Mesothelial cell of epicardium (in vitro differentiated cells): Measurements from ENCODE around the gene IFT122. TPM values are rescaled to one million over a fixed set of nuclear protein-coding genes. Genes with fewer than 3 reads are reported as not detected.

ENCODE experiments used
- DNase-seq, 2 experiments: peaks; one replicate each; pipeline ENCODE4 v3.0.0; 2021; ENCODE audit warnings: low spot score in 2 of 2; ENCODE audit not compliant: unreplicated experiment in 2 of 2
- H3K27ac Mint-ChIP-seq: 2 replicates; pipeline ENCODE4 v1.8.0; 2021; ENCODE audit warnings: mixed read lengths
- H3K27me3 Mint-ChIP-seq: 2 replicates; pipeline ENCODE4 v1.8.0; 2021; ENCODE audit warnings: low read depth, mixed read lengths
- H3K36me3 Mint-ChIP-seq: 2 replicates; pipeline ENCODE4 v1.8.0; 2021; ENCODE audit warnings: mixed read lengths
- H3K4me1 Mint-ChIP-seq: 2 replicates; pipeline ENCODE4 v1.8.0; 2021; ENCODE audit warnings: mixed read lengths
- H3K4me3 Mint-ChIP-seq: 2 replicates; pipeline ENCODE4 v1.8.0; 2021; ENCODE audit warnings: mild to moderate bottlenecking, moderate library complexity, mixed read lengths
- H3K9me3 Mint-ChIP-seq: 2 replicates; pipeline ENCODE4 v1.8.0; 2021; ENCODE audit warnings: mixed read lengths
- total RNA-seq: library from RNA; stranded (reverse); gene quantifications from 3 replicates; pipeline ENCODE4 v1.2.1, GENCODE V29; 2021
- TF ChIP-seq, protein P1 (sequence below): fragments of 200-600 bp; sonication (generic); IDR thresholded peaks from one replicate; pipeline ENCODE4 v1.5.0; 2021; ENCODE audit warnings: antibody characterized with exemption; ENCODE audit not compliant: unreplicated experiment

Gene IFT122
- total RNA-seq, 1 donor from 2014 or later, result 48.0 TPM

DNA sequence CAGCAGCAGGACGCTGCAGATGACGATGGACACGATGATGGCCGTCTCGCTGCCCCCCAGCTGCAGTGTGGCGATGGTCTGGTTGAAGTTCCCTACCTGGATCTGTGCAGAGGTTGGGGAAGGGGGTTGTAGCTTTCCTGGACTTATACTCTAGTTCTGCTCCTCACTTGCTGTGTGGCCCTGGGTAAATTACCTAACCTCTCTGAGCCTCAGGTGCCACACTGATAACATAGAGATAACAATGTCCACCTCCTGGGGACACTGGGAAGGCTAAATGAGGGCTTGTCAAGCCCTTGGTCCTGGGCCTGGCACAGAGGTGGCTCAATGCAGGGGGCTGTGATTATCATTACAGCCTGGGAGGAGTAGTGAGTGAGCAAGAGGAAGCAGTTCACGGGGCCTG, 129.8 kb downstream of the IFT122 start:
- TF ChIP-seq, protein P1, sequence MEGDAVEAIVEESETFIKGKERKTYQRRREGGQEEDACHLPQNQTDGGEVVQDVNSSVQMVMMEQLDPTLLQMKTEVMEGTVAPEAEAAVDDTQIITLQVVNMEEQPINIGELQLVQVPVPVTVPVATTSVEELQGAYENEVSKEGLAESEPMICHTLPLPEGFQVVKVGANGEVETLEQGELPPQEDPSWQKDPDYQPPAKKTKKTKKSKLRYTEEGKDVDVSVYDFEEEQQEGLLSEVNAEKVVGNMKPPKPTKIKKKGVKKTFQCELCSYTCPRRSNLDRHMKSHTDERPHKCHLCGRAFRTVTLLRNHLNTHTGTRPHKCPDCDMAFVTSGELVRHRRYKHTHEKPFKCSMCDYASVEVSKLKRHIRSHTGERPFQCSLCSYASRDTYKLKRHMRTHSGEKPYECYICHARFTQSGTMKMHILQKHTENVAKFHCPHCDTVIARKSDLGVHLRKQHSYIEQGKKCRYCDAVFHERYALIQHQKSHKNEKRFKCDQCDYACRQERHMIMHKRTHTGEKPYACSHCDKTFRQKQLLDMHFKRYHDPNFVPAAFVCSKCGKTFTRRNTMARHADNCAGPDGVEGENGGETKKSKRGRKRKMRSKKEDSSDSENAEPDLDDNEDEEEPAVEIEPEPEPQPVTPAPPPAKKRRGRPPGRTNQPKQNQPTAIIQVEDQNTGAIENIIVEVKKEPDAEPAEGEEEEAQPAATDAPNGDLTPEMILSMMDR, result no peak
- H3K9me3 Mint-ChIP-seq, result no peaks in the 10 kb centered on the region
- no peaks in the 10 kb centered on the region for H3K36me3 Mint-ChIP-seq
- H3K4me1 Mint-ChIP-seq, result no peaks in the 10 kb centered on the region
- H3K4me3 Mint-ChIP-seq, result no peak overlapping the region
- H3K27ac Mint-ChIP-seq, result no peak overlapping the region
- no peak for DNase-seq
- H3K27me3 Mint-ChIP-seq, result no peaks in the 10 kb centered on the region

Other genes with a start within 250 kb of the IFT122 start
- 172 to 176 TPM (median 173 TPM) in 3 replicates for gene COPG1, start 190.6 kb upstream of the IFT122 start, total RNA-seq
- 26.6 to 31.1 TPM (median 29.6 TPM) in 3 replicates for gene HMCES, start 161.4 kb upstream of the IFT122 start, total RNA-seq
- gene EFCAB12, start 11.6 kb upstream of the IFT122 start, total RNA-seq, result 0.74 to 1.1 TPM (median 0.80 TPM) in 3 replicates
- 26.6 to 27.1 TPM (median 26.6 TPM) in 3 replicates for gene MBD4, start 276 bp upstream of the IFT122 start, total RNA-seq
- 0.09 to 0.11 TPM in 2 of 3 replicates, not detected in the other for gene RHO, start 88.4 kb downstream of the IFT122 start, total RNA-seq
- not detected in 3 replicates for gene H1-8, start 103.0 kb downstream of the IFT122 start, total RNA-seq
- 53.9 to 60.6 TPM (median 54.7 TPM) in 3 replicates for gene PLXND1, start 166.5 kb downstream of the IFT122 start, total RNA-seq